HepG2 (cell line): Measurements from ENCODE around the gene DPH7. TPM values are rescaled to one million over a fixed set of nuclear protein-coding genes. Genes with fewer than 3 reads are reported as not detected.

Experiments
- ARNT2 ChIP-seq: sonication (generic); formaldehyde crosslinking; IDR thresholded peaks from 2 replicates; pipeline ENCODE4 v1.8.0; 2022; ENCODE audit warnings: mild to moderate bottlenecking, low read depth, missing genetic modification reagents, moderate library complexity
- BCL3 ChIP-seq: sonication (generic); formaldehyde crosslinking; IDR thresholded peaks from 2 replicates; pipeline ENCODE4 v1.5.1; 2020; ENCODE audit warnings: mild to moderate bottlenecking, missing genetic modification reagents, moderate library complexity
- GZF1 ChIP-seq: sonication (generic); formaldehyde crosslinking; IDR thresholded peaks from 2 replicates; pipeline ENCODE4 v1.5.1; 2020; ENCODE audit warnings: mild to moderate bottlenecking, missing genetic modification reagents
- HDAC2 ChIP-seq: sonication (generic); formaldehyde crosslinking; IDR thresholded peaks from 2 replicates; pipeline ENCODE4 v1.4.0; 2020; ENCODE audit warnings: missing genetic modification reagents
- NPAS2 ChIP-seq: sonication (generic); formaldehyde crosslinking; IDR thresholded peaks from 2 replicates; pipeline ENCODE4 v1.8.0; 2022; ENCODE audit warnings: mild to moderate bottlenecking, missing genetic modification reagents, borderline replicate concordance
- NR2C2 ChIP-seq: sonication (generic); formaldehyde crosslinking; IDR thresholded peaks from 2 replicates; pipeline ENCODE4 v1.4.0; 2020; ENCODE audit warnings: missing genetic modification reagents, mild to moderate bottlenecking, moderate library complexity, borderline replicate concordance
- POLR2G ChIP-seq: fragments of 200-400 bp; formaldehyde crosslinking; IDR thresholded peaks from 2 replicates; pipeline ENCODE4 v1.6.1; 2018; ENCODE audit warnings: mild to moderate bottlenecking, low read depth, low read length, moderate library complexity
- PRPF4 ChIP-seq: fragments of 200-400 bp; formaldehyde crosslinking; IDR thresholded peaks from 2 replicates; pipeline ENCODE4 v1.6.1; 2016; ENCODE audit warnings: low read length, low read depth; ENCODE audit not compliant: poor library complexity, severe bottlenecking
- RBM22 ChIP-seq: fragments of 200-400 bp; formaldehyde crosslinking; optimal IDR thresholded peaks from 2 replicates; pipeline ENCODE3; 2017; ENCODE audit warnings: mild to moderate bottlenecking, low read length, moderate library complexity
- RNF2 ChIP-seq: fragments of 450-650 bp; conservative IDR thresholded peaks from 2 replicates; pipeline ENCODE4 v1.6.1; 2016; ENCODE audit warnings: low read depth
- TBX2 ChIP-seq: sonication (generic); formaldehyde crosslinking; IDR thresholded peaks from 2 replicates; pipeline ENCODE4 v1.5.0; 2020; ENCODE audit warnings: missing genetic modification reagents, mild to moderate bottlenecking, borderline replicate concordance
- UBTF ChIP-seq: sonication (generic); formaldehyde crosslinking; IDR thresholded peaks from 2 replicates; pipeline ENCODE4 v1.4.0; 2020; ENCODE audit warnings: mild to moderate bottlenecking, missing genetic modification reagents
- ZFX ChIP-seq: sonication (generic); formaldehyde crosslinking; IDR thresholded peaks from 2 replicates; pipeline ENCODE4 v1.4.0; 2020; ENCODE audit warnings: mild to moderate bottlenecking, low read depth, missing genetic modification reagents, moderate library complexity
- ZNF136 ChIP-seq: sonication (generic); formaldehyde crosslinking; IDR thresholded peaks from 2 replicates; pipeline ENCODE4 v1.8.1; 2022; ENCODE audit warnings: low read depth, mild to moderate bottlenecking, moderate library complexity, missing genetic modification reagents
- ZNF501 ChIP-seq: sonication (generic); formaldehyde crosslinking; IDR thresholded peaks from 2 replicates; pipeline ENCODE4 v1.5.1; 2020; ENCODE audit warnings: mild to moderate bottlenecking, moderate library complexity, missing genetic modification reagents
- ZSCAN20 ChIP-seq: sonication (generic); formaldehyde crosslinking; IDR thresholded peaks from 2 replicates; pipeline ENCODE4 v1.4.0; 2020; ENCODE audit warnings: missing genetic modification reagents, mild to moderate bottlenecking, borderline replicate concordance
- polyA plus RNA-seq, 8 experiments: library from polyadenylated mRNA; depleted of rRNA in 3 of 8; stranded (reverse) in 7 of 8; unstranded in 1 of 8; fragments of >200 nt; fragmentation: Illumina TruSeq in 4 of 8; extraction: Trizol in 4 of 8; gene quantifications; 2 replicates each; pipeline versions ENCODE4 v1.2.1 to v1.2.3, GENCODE V29; 2011 to 2016; ENCODE audit warnings: low read depth in 4 of 8, missing spikeins in 1 of 8, mixed read lengths in 1 of 8; ENCODE audit not compliant: insufficient read depth in 1 of 8
- total RNA-seq, 5 experiments: library from RNA; depleted of rRNA; stranded (reverse); fragments of >200 nt; fragmentation: Illumina TruSeq; extraction: Trizol; gene quantifications; 2 replicates each; pipeline ENCODE4 v1.2.3, GENCODE V29; 2016; ENCODE audit warnings: low read depth in 1 of 5
- TF ChIP-seq, protein P1 (sequence below): sonication (generic); formaldehyde crosslinking; IDR thresholded peaks from 2 replicates; pipeline ENCODE4 v1.5.1; 2020; ENCODE audit warnings: missing genetic modification reagents, mild to moderate bottlenecking, borderline replicate concordance
- TF ChIP-seq, protein P2 (sequence below): sonication (generic); formaldehyde crosslinking; IDR thresholded peaks from 2 replicates; pipeline ENCODE4 v1.5.1; 2020; ENCODE audit warnings: missing genetic modification reagents, mild to moderate bottlenecking, borderline replicate concordance
- TF ChIP-seq, protein P3 (sequence below): sonication (generic); formaldehyde crosslinking; IDR thresholded peaks from 2 replicates; pipeline ENCODE4 v1.9.0; 2021; ENCODE audit warnings: missing genetic modification reagents, borderline replicate concordance

DPH7 gene
- total and polyA plus RNA-seq, 2 of the 13 experiments (the other 11 are each of a cell fraction or from before 2014, with no cell fraction given) = 27.6 to 31.6 TPM

- TF ChIP-seq, protein P1, sequence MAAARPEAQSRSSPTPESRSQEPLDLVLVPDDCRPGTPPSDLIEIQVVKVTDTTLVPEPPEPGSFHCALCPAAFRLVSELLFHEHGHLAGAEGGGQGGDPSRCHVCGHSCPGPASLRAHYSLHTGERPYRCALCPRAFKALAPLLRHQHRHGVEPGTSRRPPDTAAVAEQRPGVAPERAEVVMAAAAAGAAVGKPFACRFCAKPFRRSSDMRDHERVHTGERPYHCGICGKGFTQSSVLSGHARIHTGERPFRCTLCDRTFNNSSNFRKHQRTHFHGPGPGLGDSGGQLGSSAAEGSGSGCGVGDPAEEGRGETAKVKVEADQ (CRISPR knock-in tag) = 0 out of 2 replicates have a peak, but pooled peaks have one; percentile 51
- TF ChIP-seq BCL3 (CRISPR knock-in tag) (peak; percentile 57; the same call in 1 of the 2 replicates), POLR2G (peak; percentile 37), ZNF136 (CRISPR knock-in tag) (0 out of 2 replicates have a peak, but pooled peaks have one; percentile 63), UBTF (CRISPR knock-in tag) (0 out of 2 replicates have a peak, but pooled peaks have one; percentile 24), ZFX (CRISPR knock-in tag) (peak; percentile 33; the same call in 1 of the 2 replicates), ARNT2 (CRISPR knock-in tag) (0 out of 2 replicates have a peak, but pooled peaks have one; percentile 36), PRPF4 (no peak), ZSCAN20 (CRISPR knock-in tag) (peak; percentile 73; the same call in 1 of the 2 replicates), GZF1 (0 out of 2 replicates have a peak, but pooled peaks have one; percentile 53), HDAC2 (CRISPR knock-in tag) (0 out of 2 replicates have a peak, but pooled peaks have one; percentile 14), TBX2 (CRISPR knock-in tag) (0 out of 2 replicates have a peak, but pooled peaks have one; percentile 25), ZNF501 (CRISPR knock-in tag) (peak; percentile 16; the same call in 1 of the 2 replicates), NR2C2 (CRISPR knock-in tag) (peak; percentile 49; the same call in 1 of the 2 replicates), NPAS2 (CRISPR knock-in tag) (no peak), RNF2 (0 out of 2 replicates have a peak, but pooled peaks have one; percentile 45), RBM22 (peak; percentile 74)
- TF ChIP-seq, protein P2, sequence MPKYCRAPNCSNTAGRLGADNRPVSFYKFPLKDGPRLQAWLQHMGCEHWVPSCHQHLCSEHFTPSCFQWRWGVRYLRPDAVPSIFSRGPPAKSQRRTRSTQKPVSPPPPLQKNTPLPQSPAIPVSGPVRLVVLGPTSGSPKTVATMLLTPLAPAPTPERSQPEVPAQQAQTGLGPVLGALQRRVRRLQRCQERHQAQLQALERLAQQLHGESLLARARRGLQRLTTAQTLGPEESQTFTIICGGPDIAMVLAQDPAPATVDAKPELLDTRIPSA (CRISPR knock-in tag) = no peak
- TF ChIP-seq, protein P3, sequence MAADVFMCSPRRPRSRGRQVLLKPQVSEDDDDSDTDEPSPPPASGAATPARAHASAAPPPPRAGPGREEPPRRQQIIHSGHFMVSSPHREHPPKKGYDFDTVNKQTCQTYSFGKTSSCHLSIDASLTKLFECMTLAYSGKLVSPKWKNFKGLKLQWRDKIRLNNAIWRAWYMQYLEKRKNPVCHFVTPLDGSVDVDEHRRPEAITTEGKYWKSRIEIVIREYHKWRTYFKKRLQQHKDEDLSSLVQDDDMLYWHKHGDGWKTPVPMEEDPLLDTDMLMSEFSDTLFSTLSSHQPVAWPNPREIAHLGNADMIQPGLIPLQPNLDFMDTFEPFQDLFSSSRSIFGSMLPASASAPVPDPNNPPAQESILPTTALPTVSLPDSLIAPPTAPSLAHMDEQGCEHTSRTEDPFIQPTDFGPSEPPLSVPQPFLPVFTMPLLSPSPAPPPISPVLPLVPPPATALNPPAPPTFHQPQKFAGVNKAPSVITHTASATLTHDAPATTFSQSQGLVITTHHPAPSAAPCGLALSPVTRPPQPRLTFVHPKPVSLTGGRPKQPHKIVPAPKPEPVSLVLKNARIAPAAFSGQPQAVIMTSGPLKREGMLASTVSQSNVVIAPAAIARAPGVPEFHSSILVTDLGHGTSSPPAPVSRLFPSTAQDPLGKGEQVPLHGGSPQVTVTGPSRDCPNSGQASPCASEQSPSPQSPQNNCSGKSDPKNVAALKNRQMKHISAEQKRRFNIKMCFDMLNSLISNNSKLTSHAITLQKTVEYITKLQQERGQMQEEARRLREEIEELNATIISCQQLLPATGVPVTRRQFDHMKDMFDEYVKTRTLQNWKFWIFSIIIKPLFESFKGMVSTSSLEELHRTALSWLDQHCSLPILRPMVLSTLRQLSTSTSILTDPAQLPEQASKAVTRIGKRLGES (CRISPR knock-in tag) = peak; percentile 15; the same call in 1 of the 2 replicates
Observed at GRCh38 chr9:137552022-137552768, 26.5 kb downstream of the DPH7 start (continued).
